NCI-H82 (cell line): Measurements from ENCODE around the gene ZBTB40.
A peak's percentile ranks its signal among the peaks of the same experiment; 100 is the strongest.

Experiments used
- DNase-seq: peaks from one replicate; lab custom pipeline; 2025; lab: John Stamatoyannopoulos, UW

Gene ZBTB40

DNA sequence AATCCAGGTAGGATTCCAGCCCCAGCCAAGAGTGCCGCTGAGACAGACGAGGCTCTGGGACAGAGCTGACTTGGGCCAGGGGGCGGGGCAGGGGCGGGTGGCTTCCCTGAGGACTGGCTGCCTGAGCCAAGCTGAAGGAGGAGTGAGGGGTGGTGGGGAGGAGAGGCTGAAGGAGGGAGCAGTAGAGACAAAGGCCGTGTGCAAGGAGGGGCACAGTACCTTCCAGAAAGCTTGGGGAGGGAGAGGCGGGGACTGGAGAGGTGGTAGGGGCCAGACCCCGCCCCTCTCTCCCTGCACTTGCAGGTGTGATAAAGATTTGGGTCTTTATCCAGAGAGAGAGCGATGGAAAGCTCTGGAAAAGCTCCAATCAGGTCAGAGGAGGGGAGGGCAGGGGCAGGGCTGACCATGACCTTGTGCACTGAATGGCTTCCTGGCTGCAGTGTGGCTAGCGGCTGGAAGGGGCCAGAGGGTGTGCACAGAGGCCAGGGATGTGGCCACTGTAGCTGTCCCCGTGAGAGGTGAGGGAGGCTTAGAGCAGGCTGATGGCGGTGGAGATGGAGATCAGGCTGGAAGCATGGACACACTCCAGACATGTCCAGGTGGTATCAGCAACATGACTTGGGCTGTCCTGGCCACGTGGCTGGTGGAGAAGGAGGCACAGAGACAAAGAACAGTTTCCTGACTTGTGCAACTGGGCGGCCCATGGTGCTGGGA, 104.9 kb downstream of the ZBTB40 start:
- DNase-seq, result no peak

DNA sequence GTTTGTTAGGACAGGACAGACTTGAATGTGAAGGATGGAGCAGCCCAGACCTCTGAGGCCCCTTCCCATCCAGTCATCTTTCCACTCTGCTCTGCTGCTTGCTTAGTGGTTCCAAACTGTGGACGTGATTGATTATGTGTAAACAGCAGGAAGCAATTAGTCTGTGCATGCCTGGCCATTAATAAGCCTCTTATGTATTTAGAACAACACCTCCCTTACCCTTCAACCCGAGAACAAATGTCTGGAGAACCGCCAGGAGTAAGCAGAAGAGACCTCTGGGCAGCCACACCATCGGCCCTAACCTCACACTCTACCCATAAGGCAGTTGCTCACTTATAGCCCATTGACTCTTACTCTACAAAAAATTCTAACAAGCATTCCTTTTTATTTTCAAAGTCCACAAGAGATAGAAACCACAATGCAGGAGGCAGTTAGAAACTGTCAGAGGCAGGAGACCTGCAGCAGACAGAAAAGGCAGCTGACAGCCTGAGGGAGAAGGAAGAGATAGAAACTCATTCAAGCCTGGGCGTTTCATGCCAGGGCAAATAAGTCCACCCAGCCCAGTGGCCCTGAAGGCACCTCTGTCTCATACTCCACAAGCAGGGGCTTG, 105.8 kb downstream of the ZBTB40 start:
- DNase-seq, result peak; percentile 84

DNA sequence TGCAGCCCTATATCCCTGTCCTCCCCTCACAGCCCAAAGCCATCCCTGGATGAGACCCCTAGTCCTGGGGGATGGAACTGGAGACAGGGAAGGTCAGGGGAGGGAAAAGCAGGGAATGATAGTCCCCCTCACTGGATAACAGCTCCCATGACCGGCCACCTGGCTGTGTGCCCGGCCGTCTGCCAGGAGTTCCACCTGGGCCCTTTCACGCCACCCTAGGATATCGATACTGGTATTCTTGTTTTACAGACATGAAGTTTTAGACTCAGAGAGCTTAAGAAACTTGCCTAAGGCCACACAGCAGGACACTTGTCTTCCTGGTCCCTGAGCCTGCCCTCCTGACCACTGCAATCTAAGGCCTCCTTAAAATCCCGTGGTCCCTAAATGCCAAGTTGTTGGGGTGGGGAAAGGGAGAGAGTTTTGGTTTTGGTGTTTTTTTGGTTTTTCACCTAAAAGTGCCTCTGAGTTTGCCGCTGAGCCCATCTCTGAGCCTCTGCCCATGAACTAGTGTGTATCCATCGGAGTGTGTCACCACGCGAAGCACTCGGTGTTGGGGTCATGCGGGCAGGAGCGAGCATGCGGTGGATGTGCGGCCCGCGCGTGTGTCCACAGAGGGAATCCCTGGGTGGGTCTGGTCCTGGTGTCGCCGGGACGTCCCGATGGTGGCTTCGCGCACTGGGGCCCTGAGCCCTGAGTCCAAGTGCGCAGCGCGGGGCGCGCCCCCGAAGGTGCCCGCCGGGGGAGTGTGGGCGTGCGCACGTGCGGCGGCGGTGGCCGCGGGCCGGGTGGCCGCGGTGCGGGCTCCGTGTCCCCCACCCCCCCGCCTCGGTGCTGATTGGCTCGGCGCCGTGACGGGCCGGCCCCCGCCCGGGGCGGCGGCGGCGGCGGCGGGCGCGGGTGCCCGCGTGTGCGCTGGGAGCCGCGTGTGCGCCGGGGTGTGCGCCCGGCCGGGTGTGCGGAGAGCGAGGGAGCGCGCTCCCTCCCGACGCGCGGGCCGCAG, 111.2 kb downstream of the ZBTB40 start, which contains the start of gene EPHA8:
Gene EPHA8 (plus strand): TSS at position 906 of the 1,000 bp plus-strand sequence. CDS start 147 bp downstream, outside the sequence.
- DNase-seq, result peak; percentile 75

DNA sequence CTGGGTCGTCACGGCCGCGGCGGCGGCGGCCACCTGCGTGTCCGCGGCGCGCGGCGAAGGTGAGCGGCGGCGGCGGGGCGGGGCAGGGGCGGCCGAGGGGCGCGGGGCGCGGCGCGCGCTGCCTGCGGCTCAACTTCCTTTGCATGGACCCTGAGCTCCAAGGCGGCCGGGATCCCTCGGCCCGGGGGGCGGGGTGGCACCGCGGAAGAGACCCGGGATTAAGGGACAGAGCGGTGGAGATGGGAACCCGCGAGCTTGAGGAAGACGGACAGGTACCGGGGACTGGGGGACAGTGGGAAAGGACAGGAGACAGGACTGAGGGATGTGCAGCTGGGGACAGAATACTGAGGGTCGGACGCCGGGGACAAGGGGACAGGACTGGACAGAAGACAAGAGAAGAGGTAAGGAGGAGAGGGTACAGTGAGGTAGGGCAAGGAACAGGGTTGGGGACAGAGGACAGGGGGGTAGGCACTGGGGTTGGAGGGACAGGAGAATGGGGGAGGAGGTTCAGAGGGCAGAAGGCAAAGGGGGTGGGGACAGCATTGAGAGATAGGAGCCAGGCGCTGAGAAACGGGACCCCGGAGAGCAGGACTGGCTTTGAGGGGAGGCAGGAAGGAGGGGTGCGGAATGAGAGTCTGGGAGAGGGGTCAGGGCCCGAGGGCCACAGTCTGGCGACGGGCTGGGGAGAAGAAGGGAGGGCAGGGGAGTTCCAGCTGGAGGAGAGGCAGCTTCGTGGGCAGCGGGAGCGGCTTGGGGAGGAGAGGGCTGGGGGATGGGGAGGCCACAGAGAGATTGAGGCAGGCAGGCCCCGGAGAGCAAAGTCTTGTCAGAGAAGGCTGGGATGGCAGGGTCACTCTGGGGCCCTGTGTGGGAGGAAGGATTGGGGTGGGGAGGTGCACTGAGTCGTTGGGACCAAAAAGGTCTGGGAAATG, 112.3 kb downstream of the ZBTB40 start:
- peak; percentile 62 for DNase-seq

DNA sequence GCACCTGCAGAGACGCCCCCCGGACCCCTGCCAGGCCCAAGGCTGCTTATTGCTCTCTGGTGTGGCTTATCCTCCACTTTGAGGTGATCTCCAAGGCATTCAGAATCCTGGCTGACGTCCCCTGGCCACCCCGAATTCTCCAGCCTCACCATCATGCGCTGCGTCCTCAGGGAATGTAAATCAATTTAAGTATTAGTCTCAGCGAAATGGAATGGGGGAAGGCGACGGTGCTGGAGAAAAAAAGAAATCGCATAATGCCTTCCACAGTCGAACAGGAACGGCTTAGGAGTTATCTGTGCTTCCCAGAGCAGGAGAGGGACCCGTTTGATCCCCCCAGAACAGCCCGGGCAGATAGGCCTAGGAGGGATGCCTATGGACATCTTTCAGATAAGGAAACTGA, 114.5 kb downstream of the ZBTB40 start:
- no peak for DNase-seq

DNA sequence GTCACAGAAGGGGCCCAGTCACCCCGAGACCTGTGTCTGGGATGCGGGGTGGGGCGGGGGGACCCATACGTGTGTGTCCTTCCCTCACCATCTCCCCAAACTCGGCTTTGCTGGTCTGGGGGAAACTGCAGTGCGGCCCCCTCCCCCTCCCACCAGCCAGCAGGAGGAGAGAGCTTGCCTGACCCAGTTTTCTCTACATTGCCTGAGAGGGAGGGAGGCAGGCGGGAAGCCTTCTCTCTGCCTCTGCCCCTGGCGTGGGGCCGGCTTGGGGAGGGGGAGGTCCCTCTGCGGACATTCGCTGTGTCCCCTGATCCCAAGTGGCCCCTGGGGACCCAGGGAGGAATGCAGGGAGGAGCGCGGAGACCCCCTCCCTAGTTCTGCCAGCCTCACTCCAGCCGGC, 115.5 kb downstream of the ZBTB40 start:
- no peak for DNase-seq

DNA sequence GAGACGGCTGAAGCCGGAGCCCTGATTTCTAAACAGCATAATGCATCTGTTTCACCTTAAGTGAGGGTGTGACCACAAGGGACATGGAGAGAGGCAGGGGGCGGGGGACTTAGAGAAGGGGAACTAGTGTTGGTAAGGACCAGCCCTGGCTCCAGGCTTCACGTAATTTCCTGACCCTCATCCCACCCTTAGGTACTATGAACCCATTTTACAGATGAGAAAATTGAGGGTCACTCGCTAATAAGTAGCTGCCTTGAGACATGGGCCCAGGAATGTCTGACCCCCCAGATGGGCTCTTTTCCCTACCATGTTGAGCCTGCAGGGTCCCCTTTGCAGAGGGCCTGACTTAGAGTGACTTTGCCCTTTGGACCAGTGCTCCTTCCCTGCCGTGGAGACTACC, 116.3 kb downstream of the ZBTB40 start:
- no peak for DNase-seq

DNA sequence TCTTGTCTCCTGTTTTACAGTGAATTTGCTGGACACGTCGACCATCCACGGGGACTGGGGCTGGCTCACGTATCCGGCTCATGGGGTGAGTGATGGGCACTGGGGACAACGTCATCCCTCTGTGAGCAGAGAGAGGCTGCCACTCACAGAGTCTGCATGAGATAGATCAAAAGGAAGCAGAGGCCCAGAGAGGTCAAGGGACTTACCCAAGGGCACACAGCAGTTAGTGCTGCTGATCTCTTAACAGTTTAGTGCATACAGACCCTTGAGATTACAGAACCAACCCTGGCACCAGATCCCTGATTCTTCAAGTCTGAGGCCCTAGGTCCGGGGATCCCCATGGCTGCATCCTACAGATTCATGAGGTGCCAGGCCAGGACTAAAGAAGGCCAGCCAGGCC, 117.6 kb downstream of the ZBTB40 start:
- no peak for DNase-seq

DNA sequence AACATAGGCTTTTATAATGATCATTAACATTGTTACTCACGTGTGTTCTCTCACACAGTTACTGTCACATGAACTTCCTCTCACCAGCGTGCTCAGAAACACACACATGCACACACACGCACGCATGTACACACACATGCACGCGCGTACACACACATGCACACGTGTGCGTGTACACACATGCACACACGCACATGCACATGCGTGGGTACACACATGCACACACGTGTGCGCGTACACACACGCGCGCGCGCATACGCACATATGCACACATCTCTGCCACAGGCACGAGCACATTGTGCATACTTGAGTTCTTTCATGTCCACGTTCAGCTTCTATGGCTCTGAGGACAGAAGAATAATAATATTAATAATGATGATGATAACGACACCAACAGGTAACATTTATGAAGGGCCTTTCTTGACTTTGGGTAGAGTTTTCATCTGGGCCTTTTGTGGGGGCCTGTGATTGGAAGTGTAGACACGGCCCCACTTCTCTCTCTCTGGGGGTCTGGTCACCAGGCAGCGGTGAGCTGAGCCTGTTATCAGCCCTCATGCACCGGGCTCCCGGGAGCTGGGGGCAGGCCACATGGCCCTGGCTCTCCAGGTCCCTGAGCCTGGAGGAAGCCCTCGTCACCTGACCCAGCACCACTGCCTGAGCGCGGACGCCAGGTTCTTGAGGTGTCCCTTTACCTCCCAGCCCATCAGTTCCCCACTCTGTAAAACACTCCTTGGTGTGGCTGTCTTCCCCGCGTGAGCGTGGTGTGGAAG, 118.7 kb downstream of the ZBTB40 start:
- no peak for DNase-seq

DNA sequence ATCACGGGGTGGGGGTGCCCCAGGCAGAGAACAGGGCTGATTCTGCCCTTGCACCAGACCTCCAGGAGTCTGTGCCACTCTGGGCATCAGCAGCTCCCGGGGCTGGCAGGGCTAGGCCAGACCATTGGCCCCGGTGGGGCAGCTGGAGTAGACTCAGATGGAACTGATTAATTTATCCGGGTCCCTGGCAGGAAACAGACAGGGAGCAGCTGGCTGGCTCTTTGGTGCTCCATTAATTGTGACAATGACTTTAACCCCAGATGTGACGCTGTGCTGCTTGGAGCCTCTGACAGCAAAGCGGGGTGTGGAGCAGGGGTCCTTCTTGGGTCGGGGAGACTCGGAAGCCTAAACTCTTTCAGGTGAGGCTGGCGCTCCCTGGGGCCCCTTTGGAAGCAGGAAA, 121.2 kb downstream of the ZBTB40 start:
- DNase-seq, result no peak

DNA sequence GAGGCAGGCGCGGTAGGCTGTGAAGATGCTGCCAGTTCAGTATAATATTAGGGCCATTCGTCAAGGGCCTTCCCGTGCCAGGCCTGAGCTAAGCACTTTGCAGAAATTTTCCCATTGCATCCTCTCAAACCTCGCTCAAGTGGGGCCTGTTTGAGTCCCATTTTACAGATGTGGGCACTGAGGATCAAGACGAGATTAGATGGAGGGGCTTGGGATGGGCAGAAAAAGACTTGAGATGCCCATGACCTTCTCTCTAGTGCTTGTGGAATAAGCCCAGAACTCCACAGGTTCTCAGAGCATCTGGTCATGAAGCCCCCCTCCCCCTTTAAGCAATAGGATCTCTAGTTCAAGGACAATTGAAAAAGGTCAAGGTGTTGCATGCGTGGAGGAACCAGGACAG, 121.6 kb downstream of the ZBTB40 start:
- no peak for DNase-seq

DNA sequence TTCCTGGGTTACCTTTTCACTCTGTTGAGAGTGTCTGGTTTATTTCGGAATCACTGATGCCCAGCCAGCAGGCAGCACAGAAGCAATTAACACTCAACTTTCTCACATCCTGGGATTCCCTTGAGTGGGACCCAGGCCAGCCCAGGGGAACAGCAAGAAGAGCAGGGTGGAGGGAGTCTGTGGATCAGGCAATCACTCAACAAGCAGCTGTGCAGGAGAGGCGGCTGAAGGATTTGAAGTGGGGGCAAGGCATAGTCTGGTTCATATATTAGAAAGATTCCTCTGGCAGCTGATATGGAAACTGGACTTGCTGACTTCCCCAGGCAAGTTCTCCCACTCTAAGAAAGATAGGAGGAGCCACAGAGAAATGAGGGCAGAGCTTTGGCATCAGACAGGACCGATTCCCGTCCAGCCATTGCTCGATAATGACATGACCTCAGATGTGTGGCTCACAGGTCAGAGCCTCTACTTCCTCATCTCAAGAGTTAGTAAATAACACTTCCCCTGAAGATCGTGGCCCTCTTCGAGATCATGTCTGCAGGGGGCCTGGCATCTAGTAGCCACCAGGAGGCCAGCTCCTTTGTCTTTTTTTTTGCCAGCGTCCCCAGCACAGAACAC, 124.0 kb downstream of the ZBTB40 start:
- DNase-seq, result no peak

DNA sequence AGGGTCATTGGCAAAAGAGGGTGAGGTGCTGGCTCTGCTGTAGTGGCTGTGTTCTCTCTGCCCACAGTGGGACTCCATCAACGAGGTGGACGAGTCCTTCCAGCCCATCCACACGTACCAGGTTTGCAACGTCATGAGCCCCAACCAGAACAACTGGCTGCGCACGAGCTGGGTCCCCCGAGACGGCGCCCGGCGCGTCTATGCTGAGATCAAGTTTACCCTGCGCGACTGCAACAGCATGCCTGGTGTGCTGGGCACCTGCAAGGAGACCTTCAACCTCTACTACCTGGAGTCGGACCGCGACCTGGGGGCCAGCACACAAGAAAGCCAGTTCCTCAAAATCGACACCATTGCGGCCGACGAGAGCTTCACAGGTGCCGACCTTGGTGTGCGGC, 124.5 kb downstream of the ZBTB40 start:
- DNase-seq, result no peak

DNA sequence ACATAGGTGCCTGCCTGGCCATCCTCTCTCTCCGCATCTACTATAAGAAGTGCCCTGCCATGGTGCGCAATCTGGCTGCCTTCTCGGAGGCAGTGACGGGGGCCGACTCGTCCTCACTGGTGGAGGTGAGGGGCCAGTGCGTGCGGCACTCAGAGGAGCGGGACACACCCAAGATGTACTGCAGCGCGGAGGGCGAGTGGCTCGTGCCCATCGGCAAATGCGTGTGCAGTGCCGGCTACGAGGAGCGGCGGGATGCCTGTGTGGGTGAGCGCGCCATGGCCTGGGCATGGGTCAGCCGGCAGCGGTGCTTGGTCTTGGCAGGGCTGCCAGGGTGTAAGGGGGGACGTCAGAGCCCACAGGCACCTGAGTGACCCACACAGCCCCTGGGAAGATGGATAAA, 125.0 kb downstream of the ZBTB40 start:
- DNase-seq, result no peak

DNA sequence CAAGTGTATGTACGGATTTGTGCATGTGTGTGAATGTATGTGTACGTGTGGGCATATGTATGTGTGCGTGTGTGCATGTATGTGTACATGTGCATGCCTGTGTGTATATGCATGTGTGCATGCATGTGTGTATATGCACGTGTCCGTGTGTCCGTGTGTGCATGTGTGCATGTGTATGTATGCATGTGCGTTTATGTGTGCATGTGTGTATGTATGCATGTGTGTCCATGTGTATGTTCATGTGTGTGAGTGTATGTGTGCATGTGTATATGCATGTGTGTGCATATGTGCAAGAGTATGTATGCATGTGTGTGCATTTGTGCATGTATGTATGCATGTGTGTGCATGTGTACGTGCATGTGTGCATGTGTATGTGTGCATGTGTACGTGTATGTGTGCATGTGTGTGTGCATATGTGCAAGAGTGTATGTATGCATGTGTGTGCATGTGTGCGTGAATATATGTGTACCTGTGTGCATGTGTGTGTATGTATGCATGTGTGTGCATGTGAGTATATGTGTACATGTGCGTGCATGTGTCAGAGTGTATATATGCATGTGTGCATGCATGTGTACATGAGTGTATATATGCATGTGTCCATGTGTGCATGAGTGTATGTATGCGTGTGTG, 127.2 kb downstream of the ZBTB40 start:
- DNase-seq, result no peak

DNA sequence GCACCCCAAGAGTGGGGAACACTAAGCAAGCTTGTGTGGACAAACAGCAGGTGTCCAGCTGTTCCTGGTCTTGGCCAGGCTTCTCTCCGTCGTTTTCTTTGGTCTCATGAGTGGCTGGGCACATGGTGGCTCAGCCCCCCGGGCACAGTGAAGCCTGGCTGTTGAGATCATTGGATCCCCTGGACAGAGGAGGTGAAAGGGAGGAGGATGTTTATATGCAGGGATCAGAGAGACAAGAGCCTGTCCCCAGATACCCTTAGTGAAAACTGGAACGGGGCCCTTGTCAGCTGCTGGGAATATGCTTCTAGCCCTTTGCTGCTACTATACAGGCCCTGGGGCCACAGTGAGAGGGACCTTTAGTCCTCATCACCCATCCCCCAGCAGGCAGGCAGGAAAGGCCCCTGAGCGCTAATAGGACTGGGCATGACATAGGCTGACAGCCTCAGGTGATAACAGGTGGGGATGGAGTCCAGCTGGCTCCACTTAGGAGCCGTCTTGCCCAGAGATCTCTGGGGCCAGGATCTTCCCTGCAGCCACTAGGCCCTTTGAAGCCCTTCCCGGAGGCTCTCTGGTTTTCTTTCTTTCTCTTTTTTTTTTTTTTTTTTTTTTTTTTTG, 128.0 kb downstream of the ZBTB40 start:
- DNase-seq, result no peak
